Measurements from ENCODE around the gene MIOX. TPM values are rescaled to one million over a fixed set of nuclear protein-coding genes. Genes with fewer than 3 reads are reported as not detected.
A peak's percentile ranks its signal among the peaks of the same experiment; 100 is the strongest.

Gene MIOX
- total and polyA plus RNA-seq, 2 of the 13 experiments (the other 11 are each of a cell fraction or from before 2014, with no cell fraction given), result 1.5 to 2.9 TPM

- TF ChIP-seq ZNF737 (CRISPR knock-in tag; IDR thresholded peaks at IDR 0.05; ENCODE audit: borderline replicate concordance) (no peak), HNRNPLL (IDR thresholded peaks at IDR 0.05; ENCODE audit: low read depth, low read length, poor library complexity, severe bottlenecking) (no peak), ZNF263 (CRISPR knock-in tag; IDR thresholded peaks at IDR 0.05) (0 out of 2 replicates have a peak, but pooled peaks have one; percentile 12), RFXAP (CRISPR knock-in tag; IDR thresholded peaks at IDR 0.05; ENCODE audit: borderline replicate concordance) (no peak), EHMT2 (IDR thresholded peaks at IDR 0.05; ENCODE audit: borderline replicate concordance, low read depth, low read length) (no peak), NFKB2 (CRISPR knock-in tag; IDR thresholded peaks at IDR 0.05; ENCODE audit: borderline replicate concordance) (peak; percentile 29; the same call in 1 of the 2 replicates), ZNF235 (CRISPR knock-in tag; IDR thresholded peaks at IDR 0.05; ENCODE audit: borderline replicate concordance) (no peak), U2AF2 (IDR thresholded peaks at IDR 0.05; ENCODE audit: low read depth, low read length) (no peak), ZBTB42 (CRISPR knock-in tag; IDR thresholded peaks at IDR 0.05) (no peak), FOXM1 (CRISPR knock-in tag; IDR thresholded peaks at IDR 0.05) (no peak), TBX2 (CRISPR knock-in tag; IDR thresholded peaks at IDR 0.05; ENCODE audit: borderline replicate concordance) (peak; percentile 48; the same call in 1 of the 2 replicates), TARDBP (CRISPR knock-in tag; IDR thresholded peaks at IDR 0.05) (no peak), AGO1 (IDR thresholded peaks at IDR 0.05; ENCODE audit: low read depth, low read length, poor library complexity, severe bottlenecking) (peak; percentile 22), ZNF234 (CRISPR knock-in tag; conservative IDR thresholded peaks at IDR 0.05) (no peak), HDAC1 (CRISPR knock-in tag; IDR thresholded peaks at IDR 0.05) (0 out of 2 replicates have a peak, but pooled peaks have one; percentile 29), HIVEP1 (CRISPR knock-in tag; IDR thresholded peaks at IDR 0.05) (0 out of 2 replicates have a peak, but pooled peaks have one; percentile 43), ZNF562 (CRISPR knock-in tag; IDR thresholded peaks at IDR 0.05; ENCODE audit: borderline replicate concordance) (no peak)
- TF ChIP-seq, protein P1, sequence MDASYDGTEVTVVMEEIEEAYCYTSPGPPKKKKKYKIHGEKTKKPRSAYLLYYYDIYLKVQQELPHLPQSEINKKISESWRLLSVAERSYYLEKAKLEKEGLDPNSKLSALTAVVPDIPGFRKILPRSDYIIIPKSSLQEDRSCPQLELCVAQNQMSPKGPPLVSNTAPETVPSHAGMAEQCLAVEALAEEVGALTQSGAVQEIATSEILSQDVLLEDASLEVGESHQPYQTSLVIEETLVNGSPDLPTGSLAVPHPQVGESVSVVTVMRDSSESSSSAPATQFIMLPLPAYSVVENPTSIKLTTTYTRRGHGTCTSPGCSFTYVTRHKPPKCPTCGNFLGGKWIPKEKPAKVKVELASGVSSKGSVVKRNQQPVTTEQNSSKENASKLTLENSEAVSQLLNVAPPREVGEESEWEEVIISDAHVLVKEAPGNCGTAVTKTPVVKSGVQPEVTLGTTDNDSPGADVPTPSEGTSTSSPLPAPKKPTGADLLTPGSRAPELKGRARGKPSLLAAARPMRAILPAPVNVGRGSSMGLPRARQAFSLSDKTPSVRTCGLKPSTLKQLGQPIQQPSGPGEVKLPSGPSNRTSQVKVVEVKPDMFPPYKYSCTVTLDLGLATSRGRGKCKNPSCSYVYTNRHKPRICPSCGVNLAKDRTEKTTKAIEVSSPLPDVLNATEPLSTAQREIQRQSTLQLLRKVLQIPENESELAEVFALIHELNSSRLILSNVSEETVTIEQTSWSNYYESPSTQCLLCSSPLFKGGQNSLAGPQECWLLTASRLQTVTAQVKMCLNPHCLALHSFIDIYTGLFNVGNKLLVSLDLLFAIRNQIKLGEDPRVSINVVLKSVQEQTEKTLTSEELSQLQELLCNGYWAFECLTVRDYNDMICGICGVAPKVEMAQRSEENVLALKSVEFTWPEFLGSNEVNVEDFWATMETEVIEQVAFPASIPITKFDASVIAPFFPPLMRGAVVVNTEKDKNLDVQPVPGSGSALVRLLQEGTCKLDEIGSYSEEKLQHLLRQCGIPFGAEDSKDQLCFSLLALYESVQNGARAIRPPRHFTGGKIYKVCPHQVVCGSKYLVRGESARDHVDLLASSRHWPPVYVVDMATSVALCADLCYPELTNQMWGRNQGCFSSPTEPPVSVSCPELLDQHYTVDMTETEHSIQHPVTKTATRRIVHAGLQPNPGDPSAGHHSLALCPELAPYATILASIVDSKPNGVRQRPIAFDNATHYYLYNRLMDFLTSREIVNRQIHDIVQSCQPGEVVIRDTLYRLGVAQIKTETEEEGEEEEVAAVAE (CRISPR knock-in tag; IDR thresholded peaks at IDR 0.05; ENCODE audit: borderline replicate concordance), result no peak
- TF ChIP-seq, protein P2, sequence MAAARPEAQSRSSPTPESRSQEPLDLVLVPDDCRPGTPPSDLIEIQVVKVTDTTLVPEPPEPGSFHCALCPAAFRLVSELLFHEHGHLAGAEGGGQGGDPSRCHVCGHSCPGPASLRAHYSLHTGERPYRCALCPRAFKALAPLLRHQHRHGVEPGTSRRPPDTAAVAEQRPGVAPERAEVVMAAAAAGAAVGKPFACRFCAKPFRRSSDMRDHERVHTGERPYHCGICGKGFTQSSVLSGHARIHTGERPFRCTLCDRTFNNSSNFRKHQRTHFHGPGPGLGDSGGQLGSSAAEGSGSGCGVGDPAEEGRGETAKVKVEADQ (CRISPR knock-in tag; IDR thresholded peaks at IDR 0.05; ENCODE audit: borderline replicate concordance), result no peak
- TF ChIP-seq, protein P3, sequence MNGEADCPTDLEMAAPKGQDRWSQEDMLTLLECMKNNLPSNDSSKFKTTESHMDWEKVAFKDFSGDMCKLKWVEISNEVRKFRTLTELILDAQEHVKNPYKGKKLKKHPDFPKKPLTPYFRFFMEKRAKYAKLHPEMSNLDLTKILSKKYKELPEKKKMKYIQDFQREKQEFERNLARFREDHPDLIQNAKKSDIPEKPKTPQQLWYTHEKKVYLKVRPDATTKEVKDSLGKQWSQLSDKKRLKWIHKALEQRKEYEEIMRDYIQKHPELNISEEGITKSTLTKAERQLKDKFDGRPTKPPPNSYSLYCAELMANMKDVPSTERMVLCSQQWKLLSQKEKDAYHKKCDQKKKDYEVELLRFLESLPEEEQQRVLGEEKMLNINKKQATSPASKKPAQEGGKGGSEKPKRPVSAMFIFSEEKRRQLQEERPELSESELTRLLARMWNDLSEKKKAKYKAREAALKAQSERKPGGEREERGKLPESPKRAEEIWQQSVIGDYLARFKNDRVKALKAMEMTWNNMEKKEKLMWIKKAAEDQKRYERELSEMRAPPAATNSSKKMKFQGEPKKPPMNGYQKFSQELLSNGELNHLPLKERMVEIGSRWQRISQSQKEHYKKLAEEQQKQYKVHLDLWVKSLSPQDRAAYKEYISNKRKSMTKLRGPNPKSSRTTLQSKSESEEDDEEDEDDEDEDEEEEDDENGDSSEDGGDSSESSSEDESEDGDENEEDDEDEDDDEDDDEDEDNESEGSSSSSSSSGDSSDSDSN (CRISPR knock-in tag; IDR thresholded peaks at IDR 0.05), result peak; percentile 12; the same call in 1 of the 2 replicates
Observed at GRCh38 chr22:50482107-50483074, 4.3 kb upstream of the MIOX start (continued).
